Stimulated activated CD8-positive, alpha-beta memory T cell treated with anti-CD3 and anti-CD28 coated beads, Interleukin-7, amount 100 ng/mL, for 1 hour (primary cell): ENCODE data around the gene ZRANB2.

ENCODE experiments used
- DNase-seq, 2 donors: peaks; one replicate each; pipeline ENCODE4 v3.0.0-alpha.2; 2020; ENCODE audit warnings: low read depth in 2 of 2

Gene ZRANB2

GRCh38 chr1:71068325-71069240 lies 12.3 kb downstream of the ZRANB2 start:
- no peak for DNase-seq

- no peak for DNase-seq
Measured at GRCh38 chr1:71054791-71055190, 26.0 kb downstream of the ZRANB2 start.

- no peak for DNase-seq
Measured at GRCh38 chr1:71054281-71054731, 26.5 kb downstream of the ZRANB2 start.

GRCh38 chr1:71053758-71054157 lies 27.1 kb downstream of the ZRANB2 start:
- no peak for DNase-seq

GRCh38 chr1:71053146-71053545 lies 27.7 kb downstream of the ZRANB2 start:
- DNase-seq, result no peak

- no peak for DNase-seq
Measured at GRCh38 chr1:71049951-71050598, 30.8 kb downstream of the ZRANB2 start.

- DNase-seq, result peak in 1 of 2 donors; percentile 15
Measured at GRCh38 chr1:71047635-71048607, 32.9 kb downstream of the ZRANB2 start, which contains the start of gene PTGER3. TSS of gene PTGER3 (minus strand) at chr1:71047816. CDS start at chr1:71047577, 239 bp downstream.

- DNase-seq, result no peak
Measured at GRCh38 chr1:71046891-71047634, 33.8 kb downstream of the ZRANB2 start.

GRCh38 chr1:71045463-71046028 lies 35.3 kb downstream of the ZRANB2 start:
- DNase-seq, result no peak

- DNase-seq, result no peak
Measured at GRCh38 chr1:71044833-71045232, 36.0 kb downstream of the ZRANB2 start.

GRCh38 chr1:71043065-71043464 lies 37.8 kb downstream of the ZRANB2 start:
- no peak for DNase-seq

GRCh38 chr1:71041806-71042205 lies 39.0 kb downstream of the ZRANB2 start:
- no peak for DNase-seq

- DNase-seq, result no peak
Measured at GRCh38 chr1:71039661-71040262, 41.1 kb downstream of the ZRANB2 start.

- DNase-seq, result no peak
Measured at GRCh38 chr1:71038942-71039341, 41.9 kb downstream of the ZRANB2 start.

GRCh38 chr1:71037829-71038620 lies 42.8 kb downstream of the ZRANB2 start:
- no peak for DNase-seq

- DNase-seq, result no peak
Measured at GRCh38 chr1:71037066-71037465, 43.8 kb downstream of the ZRANB2 start.

GRCh38 chr1:71033136-71033535 lies 47.7 kb downstream of the ZRANB2 start:
- DNase-seq, result no peak

GRCh38 chr1:71031426-71031825 lies 49.4 kb downstream of the ZRANB2 start:
- DNase-seq, result no peak

- no peak for DNase-seq
Measured at GRCh38 chr1:71030026-71030425, 50.8 kb downstream of the ZRANB2 start.
